ENCODE results near the gene KSR1.
A peak's percentile ranks its signal among the peaks of the same experiment; 100 is the strongest.

KSR1 gene

GRCh38 chr17:27539794-27540317 is 83.6 kb downstream of the KSR1 start:
- no peak for DNase-seq

GRCh38 chr17:27540318-27541101 is 84.3 kb downstream of the KSR1 start:
- DNase-seq, result peak; percentile 78

- DNase-seq, result no peak
Measured at GRCh38 chr17:27541301-27542023, 85.2 kb downstream of the KSR1 start.

- DNase-seq, result no peak
Measured at GRCh38 chr17:27542841-27543463, 86.7 kb downstream of the KSR1 start.

GRCh38 chr17:27543464-27543856 is 87.2 kb downstream of the KSR1 start:
- no peak for DNase-seq

- no peak for DNase-seq
Measured at GRCh38 chr17:27543958-27544349, 87.7 kb downstream of the KSR1 start.

GRCh38 chr17:27544350-27545131 is 88.3 kb downstream of the KSR1 start:
- DNase-seq, result peak; percentile 67

- peak; percentile 48 for DNase-seq
Measured at GRCh38 chr17:27545562-27546229, 89.4 kb downstream of the KSR1 start.

GRCh38 chr17:27546624-27547300 is 90.5 kb downstream of the KSR1 start:
- DNase-seq, result no peak

GRCh38 chr17:27547301-27547683 is 91.0 kb downstream of the KSR1 start:
- DNase-seq, result no peak

- no peak for DNase-seq
Measured at GRCh38 chr17:27548369-27548768, 92.1 kb downstream of the KSR1 start.

GRCh38 chr17:27549251-27549893 is 93.1 kb downstream of the KSR1 start:
- no peak for DNase-seq

GRCh38 chr17:27550291-27550930 is 94.2 kb downstream of the KSR1 start:
- DNase-seq, result no peak

- DNase-seq, result no peak
Measured at GRCh38 chr17:27550974-27551505, 94.8 kb downstream of the KSR1 start.

- DNase-seq, result no peak
Measured at GRCh38 chr17:27551701-27552248, 95.5 kb downstream of the KSR1 start.

GRCh38 chr17:27552276-27552732 is 96.1 kb downstream of the KSR1 start:
- no peak for DNase-seq

GRCh38 chr17:27553019-27553511 is 96.8 kb downstream of the KSR1 start:
- no peak for DNase-seq

- no peak for DNase-seq
Measured at GRCh38 chr17:27554152-27554551, 97.9 kb downstream of the KSR1 start.

GRCh38 chr17:27554911-27555310 is 98.7 kb downstream of the KSR1 start:
- DNase-seq, result no peak

- no peak for DNase-seq
Measured at GRCh38 chr17:27555339-27555738, 99.1 kb downstream of the KSR1 start.

All from femur (tissue), 1 donor.